GM12873 (cell line): ENCODE results near the gene PDGFRB.
A peak's percentile ranks its signal among the peaks of the same experiment; 100 is the strongest.

Experiments used
- CTCF ChIP-seq: IDR thresholded peaks from 2 replicates; pipeline ENCODE4 v1.5.1; 2012; ENCODE audit warnings: low read depth, mild to moderate bottlenecking, moderate library complexity, low read length, control low read depth; ENCODE audit not compliant: insufficient read depth; ENCODE audit errors: missing control alignments

Gene PDGFRB

GRCh38 chr5:150131978-150132694, 23.5 kb downstream of the PDGFRB start:
- TF ChIP-seq CTCF: no peak

- no peak for TF ChIP-seq CTCF
Measured at GRCh38 chr5:150131461-150131860, 24.2 kb downstream of the PDGFRB start.

GRCh38 chr5:150130493-150130922, 25.1 kb downstream of the PDGFRB start:
- TF ChIP-seq CTCF: no peak

GRCh38 chr5:150129813-150130492, 25.7 kb downstream of the PDGFRB start:
- peak; percentile 95 for TF ChIP-seq CTCF

- TF ChIP-seq CTCF: no peak
Measured at GRCh38 chr5:150129454-150129812, 26.2 kb downstream of the PDGFRB start.

- TF ChIP-seq CTCF: no peak
Measured at GRCh38 chr5:150126921-150127265, 28.8 kb downstream of the PDGFRB start.

- no peak for TF ChIP-seq CTCF
Measured at GRCh38 chr5:150126199-150126920, 29.3 kb downstream of the PDGFRB start.
